A549 (cell line): Measurements from ENCODE around the gene RPL7A. TPM values are rescaled to one million over a fixed set of nuclear protein-coding genes. Genes with fewer than 3 reads are reported as not detected.
A peak's percentile ranks its signal among the peaks of the same experiment; 100 is the strongest.

Source experiments
- CBX2 ChIP-seq: fragments of 200-600 bp; sonication (generic); IDR thresholded peaks from 2 replicates; pipeline ENCODE4 v1.6.1; 2016; ENCODE audit warnings: low read depth, mild to moderate bottlenecking, borderline replicate concordance
- CHD2 ChIP-seq: fragments of 150-350 bp; IDR thresholded peaks from 2 replicates; pipeline ENCODE4 v1.6.1; 2014; ENCODE audit warnings: low read length; ENCODE audit not compliant: partially characterized antibody
- EHMT2 ChIP-seq: fragments of 200-600 bp; sonication (generic); IDR thresholded peaks from 2 replicates; pipeline ENCODE4 v1.6.1; 2016; ENCODE audit warnings: antibody characterized with exemption, low read depth, mild to moderate bottlenecking, moderate library complexity
- ESRRA ChIP-seq: fragments of 150-350 bp; IDR thresholded peaks from 2 replicates; pipeline ENCODE4 v1.6.1; 2014; ENCODE audit warnings: mild to moderate bottlenecking, low read length, borderline replicate concordance
- FOSB ChIP-seq: fragments of 250-450 bp; sonication (Bioruptor Pico); IDR thresholded peaks from 2 replicates; pipeline ENCODE4 v1.5.0; 2020; ENCODE audit warnings: mild to moderate bottlenecking, moderate library complexity
- FOSL2 ChIP-seq, 2 experiments: fragments of 450-650 bp in 1 of 2; fragments of >200 bp in 1 of 2; sonication (Bioruptor Twin) in 1 of 2; formaldehyde crosslinking; IDR thresholded peaks; 2 replicates each; pipeline versions ENCODE4 v1.5.0 to v1.6.1; 2016 to 2020; ENCODE audit warnings: mild to moderate bottlenecking in 1 of 2, moderate library complexity in 1 of 2
- FOXS1 ChIP-seq: fragments of 250-450 bp; sonication (Bioruptor Pico); IDR thresholded peaks from 2 replicates; pipeline ENCODE4 v1.5.0; 2020; ENCODE audit warnings: mild to moderate bottlenecking, moderate library complexity
- GATA3 ChIP-seq: IDR thresholded peaks from 2 replicates; pipeline ENCODE4 v1.6.1; 2012; ENCODE audit warnings: borderline replicate concordance
- HDAC2 ChIP-seq: fragments of 200-600 bp; sonication (generic); IDR thresholded peaks from 2 replicates; pipeline ENCODE4 v1.6.1; 2016
- HEYL ChIP-seq: fragments of 250-450 bp; sonication (Bioruptor Pico); IDR thresholded peaks from 2 replicates; pipeline ENCODE4 v1.8.0; 2021; ENCODE audit warnings: mild to moderate bottlenecking, moderate library complexity
- HOXA7 ChIP-seq: fragments of 250-450 bp; sonication (Bioruptor Pico); IDR thresholded peaks from 2 replicates; pipeline ENCODE4 v1.5.0; 2020; ENCODE audit warnings: mild to moderate bottlenecking, moderate library complexity
- HOXB13 ChIP-seq: fragments of 250-450 bp; sonication (Bioruptor Pico); IDR thresholded peaks from 2 replicates; pipeline ENCODE4 v1.5.0; 2020; ENCODE audit warnings: low read depth, mild to moderate bottlenecking, moderate library complexity
- JUNB ChIP-seq: fragments of >200 bp; sonication (Bioruptor Twin); formaldehyde crosslinking; IDR thresholded peaks from 2 replicates; pipeline ENCODE4 v1.6.1; 2016
- MAFK ChIP-seq: fragments of 450-650 bp; IDR thresholded peaks from 2 replicates; pipeline ENCODE4 v1.6.1; 2014; ENCODE audit not compliant: partially characterized antibody
- MAZ ChIP-seq: fragments of 150-350 bp; IDR thresholded peaks from 2 replicates; pipeline ENCODE4 v1.6.1; 2014; ENCODE audit warnings: antibody characterized with exemption, low read depth, low read length, borderline replicate concordance
- MYC ChIP-seq: IDR thresholded peaks from 2 replicates; pipeline ENCODE4 v1.6.1; 2012; ENCODE audit warnings: mild to moderate bottlenecking, inconsistent platforms, low read length, improper control_type of control experiment, borderline replicate concordance
- NFE2L2 ChIP-seq: fragments of 150-350 bp; conservative IDR thresholded peaks from 2 replicates; pipeline ENCODE4 v1.6.1; 2014; ENCODE audit warnings: low read length
- PHF8 ChIP-seq: fragments of 200-600 bp; sonication (generic); IDR thresholded peaks from 2 replicates; pipeline ENCODE4 v1.6.1; 2016; ENCODE audit warnings: low read depth, mild to moderate bottlenecking, antibody characterized with exemption, moderate library complexity, borderline replicate concordance
- POLR2A ChIP-seq: IDR thresholded peaks from 2 replicates; pipeline ENCODE4 v1.6.1; 2012; ENCODE audit warnings: mild to moderate bottlenecking, low read length
- POLR2AphosphoS2 ChIP-seq: conservative IDR thresholded peaks from 2 replicates; pipeline ENCODE4 v1.6.1; 2012; ENCODE audit warnings: low read length, improper control_type of control experiment, inconsistent platforms
- SMC3 ChIP-seq: fragments of >200 bp; sonication (Bioruptor Twin); formaldehyde crosslinking; IDR thresholded peaks from 3 replicates; pipeline ENCODE4 v1.6.1; 2018; ENCODE audit warnings: inconsistent platforms
- SREBF2 ChIP-seq: fragments of 450-650 bp; IDR thresholded peaks from 2 replicates; pipeline ENCODE4 v1.6.1; 2014; ENCODE audit warnings: mild to moderate bottlenecking, moderate library complexity
- TFCP2L1 ChIP-seq: fragments of 250-450 bp; sonication (Bioruptor Pico); IDR thresholded peaks from 2 replicates; pipeline ENCODE4 v1.5.0; 2021; ENCODE audit warnings: mild to moderate bottlenecking
- ZFP36 ChIP-seq: fragments of 450-650 bp; IDR thresholded peaks from 2 replicates; pipeline ENCODE4 v1.6.1; 2014; ENCODE audit warnings: borderline replicate concordance; ENCODE audit not compliant: partially characterized antibody
- ZNF302 ChIP-seq: fragments of 250-450 bp; sonication (Bioruptor Pico); IDR thresholded peaks from 2 replicates; pipeline ENCODE4 v1.9.0; 2021; ENCODE audit warnings: inconsistent platforms, mild to moderate bottlenecking, moderate library complexity
- ZSCAN20 ChIP-seq: fragments of 250-450 bp; sonication (Bioruptor Pico); IDR thresholded peaks from 2 replicates; pipeline ENCODE4 v1.8.0; 2022; ENCODE audit warnings: mild to moderate bottlenecking, moderate library complexity
- polyA plus RNA-seq, 4 experiments: library from polyadenylated mRNA; depleted of rRNA in 3 of 4; stranded (reverse); fragments of >200 nt; fragmentation: RNase III in 1 of 4; extraction: RNeasy Plus Mini Kit Qiagen cat#74134 plus additional on column Dnase treatment in 1 of 4; gene quantifications; 2 replicates in 3 of 4; 3 replicates in 1 of 4; pipeline ENCODE4 v1.2.3, GENCODE V29; 2011 to 2017
- TF ChIP-seq, protein P1 (sequence below): fragments of 150-350 bp; IDR thresholded peaks from 2 replicates; pipeline ENCODE4 v1.6.1; 2014; ENCODE audit warnings: low read depth, mild to moderate bottlenecking, low read length
- TF ChIP-seq, protein P2 (sequence below): fragments of 450-650 bp; IDR thresholded peaks from 2 replicates; pipeline ENCODE4 v1.6.1; 2014; ENCODE audit warnings: antibody characterized with exemption
- TF ChIP-seq, protein P3 (sequence below): fragments of >200 bp; sonication (Bioruptor Twin); formaldehyde crosslinking; IDR thresholded peaks from 3 replicates; pipeline ENCODE4 v1.5.1; 2016
- TF ChIP-seq, protein P4 (sequence below): IDR thresholded peaks from 2 replicates; pipeline ENCODE4 v1.6.1; 2012; ENCODE audit warnings: low read depth, borderline replicate concordance
- TF ChIP-seq, protein P5 (sequence below): IDR thresholded peaks from 2 replicates; pipeline ENCODE4 v1.6.1; 2012
- TF ChIP-seq, protein P6 (sequence below): fragments of 200-600 bp; sonication (generic); IDR thresholded peaks from 2 replicates; pipeline ENCODE4 v1.6.1; 2016; ENCODE audit warnings: antibody characterized with exemption, mild to moderate bottlenecking, moderate library complexity
- TF ChIP-seq, protein P7 (sequence below): fragments of >200 bp; sonication (Bioruptor Twin); formaldehyde crosslinking; IDR thresholded peaks from 2 replicates; pipeline ENCODE4 v1.6.1; 2016

RPL7A gene
- polyA plus RNA-seq, 2 of the 4 experiments (the other 2 are of a cell fraction), result 2,218 to 2,608 TPM

DNA sequence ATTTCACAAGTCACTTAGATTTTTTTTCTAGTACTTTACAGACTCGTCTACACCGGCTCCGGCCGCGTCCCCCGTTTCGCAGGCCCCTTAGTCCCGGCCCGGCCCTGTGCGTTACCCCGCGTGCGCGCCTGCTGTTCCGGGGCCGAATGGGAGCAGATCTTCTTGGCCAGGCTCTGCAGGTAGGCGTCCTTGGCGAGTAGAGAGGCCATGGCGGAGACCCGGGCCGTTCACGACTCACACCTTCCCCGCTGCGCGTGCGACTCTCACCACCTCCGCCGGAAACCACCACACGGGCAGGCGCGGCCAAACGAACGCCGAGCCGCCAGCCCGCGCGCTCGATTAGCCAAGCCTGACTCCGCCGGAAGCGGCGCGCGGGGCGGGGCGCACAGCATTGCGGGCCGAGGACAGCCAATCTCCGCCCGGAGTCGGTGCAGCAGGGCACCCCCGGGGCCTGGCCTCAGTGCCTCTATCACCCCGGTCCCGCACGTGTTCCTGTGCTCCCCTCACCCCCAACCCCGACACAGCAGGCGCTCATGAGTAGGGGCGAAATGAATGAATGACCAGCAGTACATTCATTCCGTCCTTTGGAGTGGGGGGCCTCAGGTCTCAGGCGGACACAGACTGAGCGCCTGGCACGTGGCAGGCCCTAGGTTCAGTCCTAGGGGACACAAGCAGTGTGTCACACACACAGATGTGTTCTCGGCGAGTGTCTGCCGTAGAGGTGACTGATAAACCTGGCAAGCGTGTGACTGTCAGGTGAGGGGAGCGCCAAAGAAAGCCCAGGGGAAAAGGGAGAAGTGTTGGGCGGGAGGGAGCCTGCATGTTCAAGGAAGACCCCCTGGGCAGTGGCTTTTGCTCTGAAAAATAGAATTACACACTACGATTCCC, 11.8 kb upstream of the RPL7A start, which contains the start of gene SURF6 (continued):
- TF ChIP-seq, protein P1, sequence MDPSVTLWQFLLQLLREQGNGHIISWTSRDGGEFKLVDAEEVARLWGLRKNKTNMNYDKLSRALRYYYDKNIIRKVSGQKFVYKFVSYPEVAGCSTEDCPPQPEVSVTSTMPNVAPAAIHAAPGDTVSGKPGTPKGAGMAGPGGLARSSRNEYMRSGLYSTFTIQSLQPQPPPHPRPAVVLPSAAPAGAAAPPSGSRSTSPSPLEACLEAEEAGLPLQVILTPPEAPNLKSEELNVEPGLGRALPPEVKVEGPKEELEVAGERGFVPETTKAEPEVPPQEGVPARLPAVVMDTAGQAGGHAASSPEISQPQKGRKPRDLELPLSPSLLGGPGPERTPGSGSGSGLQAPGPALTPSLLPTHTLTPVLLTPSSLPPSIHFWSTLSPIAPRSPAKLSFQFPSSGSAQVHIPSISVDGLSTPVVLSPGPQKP, result peak; percentile 87; the same call in 1 of the 2 replicates
- no peak for TF ChIP-seq FOSB (CRISPR knock-in tag)
- no peak for TF ChIP-seq EHMT2
- TF ChIP-seq TFCP2L1 (CRISPR knock-in tag), result peak; percentile 22; the same call in 1 of the 2 replicates
- TF ChIP-seq, protein P2, sequence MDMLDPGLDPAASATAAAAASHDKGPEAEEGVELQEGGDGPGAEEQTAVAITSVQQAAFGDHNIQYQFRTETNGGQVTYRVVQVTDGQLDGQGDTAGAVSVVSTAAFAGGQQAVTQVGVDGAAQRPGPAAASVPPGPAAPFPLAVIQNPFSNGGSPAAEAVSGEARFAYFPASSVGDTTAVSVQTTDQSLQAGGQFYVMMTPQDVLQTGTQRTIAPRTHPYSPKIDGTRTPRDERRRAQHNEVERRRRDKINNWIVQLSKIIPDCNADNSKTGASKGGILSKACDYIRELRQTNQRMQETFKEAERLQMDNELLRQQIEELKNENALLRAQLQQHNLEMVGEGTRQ, result no peak
- no peak for TF ChIP-seq SMC3
- TF ChIP-seq GATA3, result peak; percentile 67
- peak; percentile 78 for TF ChIP-seq POLR2A
- peak; percentile 84 for TF ChIP-seq HOXB13
- no peak for TF ChIP-seq HOXA7
- no peak for TF ChIP-seq ESRRA
- TF ChIP-seq, protein P3, sequence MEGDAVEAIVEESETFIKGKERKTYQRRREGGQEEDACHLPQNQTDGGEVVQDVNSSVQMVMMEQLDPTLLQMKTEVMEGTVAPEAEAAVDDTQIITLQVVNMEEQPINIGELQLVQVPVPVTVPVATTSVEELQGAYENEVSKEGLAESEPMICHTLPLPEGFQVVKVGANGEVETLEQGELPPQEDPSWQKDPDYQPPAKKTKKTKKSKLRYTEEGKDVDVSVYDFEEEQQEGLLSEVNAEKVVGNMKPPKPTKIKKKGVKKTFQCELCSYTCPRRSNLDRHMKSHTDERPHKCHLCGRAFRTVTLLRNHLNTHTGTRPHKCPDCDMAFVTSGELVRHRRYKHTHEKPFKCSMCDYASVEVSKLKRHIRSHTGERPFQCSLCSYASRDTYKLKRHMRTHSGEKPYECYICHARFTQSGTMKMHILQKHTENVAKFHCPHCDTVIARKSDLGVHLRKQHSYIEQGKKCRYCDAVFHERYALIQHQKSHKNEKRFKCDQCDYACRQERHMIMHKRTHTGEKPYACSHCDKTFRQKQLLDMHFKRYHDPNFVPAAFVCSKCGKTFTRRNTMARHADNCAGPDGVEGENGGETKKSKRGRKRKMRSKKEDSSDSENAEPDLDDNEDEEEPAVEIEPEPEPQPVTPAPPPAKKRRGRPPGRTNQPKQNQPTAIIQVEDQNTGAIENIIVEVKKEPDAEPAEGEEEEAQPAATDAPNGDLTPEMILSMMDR, result no peak
- TF ChIP-seq ZSCAN20 (CRISPR knock-in tag), result no peak
- no peak for TF ChIP-seq ZFP36
- TF ChIP-seq MAFK, result no peak
- no peak for TF ChIP-seq ZNF302 (CRISPR knock-in tag)
- TF ChIP-seq CHD2, result no peak
- TF ChIP-seq FOXS1, result peak; percentile 67; the same call in 1 of the 2 replicates
- TF ChIP-seq MYC, result peak; percentile 49; the same call in 1 of the 2 replicates
- TF ChIP-seq HEYL (CRISPR knock-in tag), result no peak
- TF ChIP-seq, protein P4, sequence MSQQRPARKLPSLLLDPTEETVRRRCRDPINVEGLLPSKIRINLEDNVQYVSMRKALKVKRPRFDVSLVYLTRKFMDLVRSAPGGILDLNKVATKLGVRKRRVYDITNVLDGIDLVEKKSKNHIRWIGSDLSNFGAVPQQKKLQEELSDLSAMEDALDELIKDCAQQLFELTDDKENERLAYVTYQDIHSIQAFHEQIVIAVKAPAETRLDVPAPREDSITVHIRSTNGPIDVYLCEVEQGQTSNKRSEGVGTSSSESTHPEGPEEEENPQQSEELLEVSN, result peak; percentile 94
- TF ChIP-seq PHF8, result peak; percentile 40; the same call in 1 of the 2 replicates
- no peak for TF ChIP-seq SREBF2
- TF ChIP-seq FOSL2 (IDR thresholded peaks at IDR 0.05), result no peak
- TF ChIP-seq FOSL2 (CRISPR knock-in tag; IDR thresholded peaks at IDR 0.05), result 0 out of 2 replicates have a peak, but pooled peaks have one; percentile 1
- TF ChIP-seq MAZ, result 0 out of 2 replicates have a peak, but pooled peaks have one; percentile 62
- TF ChIP-seq, protein P5, sequence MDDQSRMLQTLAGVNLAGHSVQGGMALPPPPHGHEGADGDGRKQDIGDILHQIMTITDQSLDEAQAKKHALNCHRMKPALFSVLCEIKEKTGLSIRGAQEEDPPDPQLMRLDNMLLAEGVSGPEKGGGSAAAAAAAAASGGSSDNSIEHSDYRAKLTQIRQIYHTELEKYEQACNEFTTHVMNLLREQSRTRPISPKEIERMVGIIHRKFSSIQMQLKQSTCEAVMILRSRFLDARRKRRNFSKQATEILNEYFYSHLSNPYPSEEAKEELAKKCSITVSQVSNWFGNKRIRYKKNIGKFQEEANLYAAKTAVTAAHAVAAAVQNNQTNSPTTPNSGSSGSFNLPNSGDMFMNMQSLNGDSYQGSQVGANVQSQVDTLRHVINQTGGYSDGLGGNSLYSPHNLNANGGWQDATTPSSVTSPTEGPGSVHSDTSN, result peak; percentile 84
- no peak for TF ChIP-seq NFE2L2
- no peak for TF ChIP-seq JUNB
- no peak for TF ChIP-seq CBX2
- no peak for TF ChIP-seq HDAC2
- TF ChIP-seq POLR2AphosphoS2, result no peak
- TF ChIP-seq, protein P6, sequence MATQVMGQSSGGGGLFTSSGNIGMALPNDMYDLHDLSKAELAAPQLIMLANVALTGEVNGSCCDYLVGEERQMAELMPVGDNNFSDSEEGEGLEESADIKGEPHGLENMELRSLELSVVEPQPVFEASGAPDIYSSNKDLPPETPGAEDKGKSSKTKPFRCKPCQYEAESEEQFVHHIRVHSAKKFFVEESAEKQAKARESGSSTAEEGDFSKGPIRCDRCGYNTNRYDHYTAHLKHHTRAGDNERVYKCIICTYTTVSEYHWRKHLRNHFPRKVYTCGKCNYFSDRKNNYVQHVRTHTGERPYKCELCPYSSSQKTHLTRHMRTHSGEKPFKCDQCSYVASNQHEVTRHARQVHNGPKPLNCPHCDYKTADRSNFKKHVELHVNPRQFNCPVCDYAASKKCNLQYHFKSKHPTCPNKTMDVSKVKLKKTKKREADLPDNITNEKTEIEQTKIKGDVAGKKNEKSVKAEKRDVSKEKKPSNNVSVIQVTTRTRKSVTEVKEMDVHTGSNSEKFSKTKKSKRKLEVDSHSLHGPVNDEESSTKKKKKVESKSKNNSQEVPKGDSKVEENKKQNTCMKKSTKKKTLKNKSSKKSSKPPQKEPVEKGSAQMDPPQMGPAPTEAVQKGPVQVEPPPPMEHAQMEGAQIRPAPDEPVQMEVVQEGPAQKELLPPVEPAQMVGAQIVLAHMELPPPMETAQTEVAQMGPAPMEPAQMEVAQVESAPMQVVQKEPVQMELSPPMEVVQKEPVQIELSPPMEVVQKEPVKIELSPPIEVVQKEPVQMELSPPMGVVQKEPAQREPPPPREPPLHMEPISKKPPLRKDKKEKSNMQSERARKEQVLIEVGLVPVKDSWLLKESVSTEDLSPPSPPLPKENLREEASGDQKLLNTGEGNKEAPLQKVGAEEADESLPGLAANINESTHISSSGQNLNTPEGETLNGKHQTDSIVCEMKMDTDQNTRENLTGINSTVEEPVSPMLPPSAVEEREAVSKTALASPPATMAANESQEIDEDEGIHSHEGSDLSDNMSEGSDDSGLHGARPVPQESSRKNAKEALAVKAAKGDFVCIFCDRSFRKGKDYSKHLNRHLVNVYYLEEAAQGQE, result no peak
- TF ChIP-seq, protein P7, sequence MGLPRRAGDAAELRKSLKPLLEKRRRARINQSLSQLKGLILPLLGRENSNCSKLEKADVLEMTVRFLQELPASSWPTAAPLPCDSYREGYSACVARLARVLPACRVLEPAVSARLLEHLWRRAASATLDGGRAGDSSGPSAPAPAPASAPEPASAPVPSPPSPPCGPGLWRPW, result no peak
